HG02973 (cell line): Measurements from ENCODE around the gene GNL3.
"Not testable (repeated sequence)": the region's sequence is repeated elsewhere in the genome, so short reads cannot be mapped to it uniquely, and the experiment has no call there.

Experiments used
- ATAC-seq: cut with Tn5 transposase; IDR thresholded peaks from one replicate; pipeline ENCODE4 v1.9.1; 2021; ENCODE audit warnings: moderate library complexity; ENCODE audit not compliant: unreplicated experiment

GNL3 gene, protein sequence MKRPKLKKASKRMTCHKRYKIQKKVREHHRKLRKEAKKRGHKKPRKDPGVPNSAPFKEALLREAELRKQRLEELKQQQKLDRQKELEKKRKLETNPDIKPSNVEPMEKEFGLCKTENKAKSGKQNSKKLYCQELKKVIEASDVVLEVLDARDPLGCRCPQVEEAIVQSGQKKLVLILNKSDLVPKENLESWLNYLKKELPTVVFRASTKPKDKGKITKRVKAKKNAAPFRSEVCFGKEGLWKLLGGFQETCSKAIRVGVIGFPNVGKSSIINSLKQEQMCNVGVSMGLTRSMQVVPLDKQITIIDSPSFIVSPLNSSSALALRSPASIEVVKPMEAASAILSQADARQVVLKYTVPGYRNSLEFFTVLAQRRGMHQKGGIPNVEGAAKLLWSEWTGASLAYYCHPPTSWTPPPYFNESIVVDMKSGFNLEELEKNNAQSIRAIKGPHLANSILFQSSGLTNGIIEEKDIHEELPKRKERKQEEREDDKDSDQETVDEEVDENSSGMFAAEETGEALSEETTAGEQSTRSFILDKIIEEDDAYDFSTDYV

DNA sequence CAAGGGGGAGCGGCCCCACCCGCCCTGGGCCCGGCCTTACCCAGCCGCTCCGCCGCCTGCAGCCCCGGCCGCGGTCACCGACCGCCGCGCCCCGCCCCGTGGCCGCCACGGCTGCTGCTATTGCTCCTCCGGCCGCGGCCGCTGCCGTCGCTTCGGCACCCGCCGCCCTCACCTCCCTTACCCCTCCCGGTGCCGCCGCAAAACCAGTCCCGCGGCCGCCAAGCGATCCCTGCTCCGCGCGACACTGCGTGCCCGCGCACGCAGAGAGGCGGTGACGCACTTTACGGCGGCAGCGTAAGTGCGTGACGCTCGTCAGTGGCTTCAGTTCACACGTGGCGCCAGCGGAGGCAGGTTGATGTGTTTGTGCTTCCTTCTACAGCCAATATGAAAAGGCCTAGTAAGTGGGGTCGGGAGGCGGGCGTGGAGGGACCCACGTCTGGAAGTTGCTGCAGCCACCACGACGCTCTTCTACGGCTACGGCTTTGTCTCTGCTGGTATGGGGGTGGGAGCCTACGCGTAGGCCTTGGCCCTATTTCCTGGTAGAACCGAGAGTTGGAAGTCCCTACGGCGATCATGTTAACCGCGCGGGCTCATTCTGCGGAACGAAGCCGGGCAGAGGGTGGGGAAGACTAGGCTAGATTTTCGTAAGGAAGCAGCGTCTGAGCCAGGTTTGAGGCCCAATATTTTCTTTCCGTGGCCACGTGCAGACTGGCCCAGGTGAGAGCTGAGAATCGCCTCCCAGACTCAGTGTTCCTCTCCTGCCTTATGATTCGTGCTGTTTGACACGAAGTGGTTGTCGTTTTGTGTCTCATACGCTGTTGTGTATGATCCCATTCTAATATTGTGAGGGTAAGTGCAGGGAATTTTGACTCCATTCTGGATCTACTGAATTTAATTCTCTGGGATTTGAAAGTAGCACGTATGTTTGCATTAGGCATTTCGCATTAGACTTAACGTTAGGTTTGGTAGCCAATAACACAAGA, at the start of gene GNL3, which contains the start of gene PBRM1:
TSS of gene GNL3 (plus strand) at position 324 of the 983 bp plus-strand sequence. CDS start at position 385, 61 bp downstream.
TSS of gene PBRM1 (minus strand) at position 205 of the 983 bp plus-strand sequence.
- ATAC-seq: peak; percentile 65

GRCh38 chr3:52636673-52637072, 49.2 kb upstream of the GNL3 start:
- no peak for ATAC-seq

DNA sequence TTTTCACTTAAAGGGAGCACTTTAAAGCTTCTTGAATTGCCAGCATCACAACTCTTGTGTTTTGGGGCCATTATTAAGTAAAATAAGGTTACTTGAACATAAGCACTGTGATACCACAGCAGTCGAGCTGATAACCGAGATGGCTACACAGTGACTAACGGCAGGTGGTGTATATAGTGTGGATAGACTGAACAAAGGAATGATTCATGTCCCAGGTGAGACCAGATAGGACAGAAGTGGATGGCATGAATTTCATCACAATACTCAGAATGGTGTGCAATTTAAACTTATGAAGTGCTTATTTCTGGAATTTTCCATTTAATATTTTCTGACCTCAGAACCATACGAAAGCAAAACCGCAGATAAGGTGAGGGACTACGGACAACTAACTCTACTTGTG, 40.3 kb upstream of the GNL3 start:
- no peak for ATAC-seq

DNA sequence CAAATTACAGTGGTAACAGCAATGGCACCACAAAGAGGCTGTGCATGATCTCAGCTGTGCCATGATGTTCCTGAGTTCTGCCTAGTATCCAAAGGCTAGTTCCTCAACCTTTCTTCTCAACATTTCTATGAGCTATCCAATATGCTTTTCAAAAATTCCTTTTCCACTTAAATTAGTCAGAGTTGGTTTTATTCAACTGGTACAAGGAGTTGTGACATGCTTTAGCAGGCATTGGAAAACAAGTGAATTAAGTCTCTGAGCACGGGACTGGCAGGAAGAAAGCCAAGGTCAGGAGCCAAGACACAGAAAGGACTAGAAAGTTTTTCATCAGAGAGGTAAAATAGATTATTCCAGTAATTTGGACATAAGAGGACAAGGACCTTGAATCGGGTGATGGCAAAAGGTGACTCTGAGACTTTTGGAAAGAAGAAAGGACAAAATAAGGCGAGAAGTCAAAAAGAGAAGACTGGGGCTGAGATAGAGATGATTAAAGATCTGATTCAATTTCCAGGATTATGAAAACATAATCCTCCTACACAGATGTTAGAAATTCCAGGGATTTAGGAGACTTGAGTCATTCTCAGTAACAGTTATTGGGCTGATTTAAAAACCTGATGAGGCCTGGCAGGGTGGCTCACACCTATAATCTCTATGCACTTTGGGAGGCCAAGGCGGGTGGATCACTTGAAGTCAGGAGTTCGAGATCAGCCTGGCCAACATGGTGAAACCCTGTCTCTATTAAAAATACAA, 36.2 kb upstream of the GNL3 start:
- ATAC-seq: no peak

- ATAC-seq: no peak
These were observed 35.4 kb upstream of the GNL3 start for GRCh38 chr3:52650439-52650838.

DNA sequence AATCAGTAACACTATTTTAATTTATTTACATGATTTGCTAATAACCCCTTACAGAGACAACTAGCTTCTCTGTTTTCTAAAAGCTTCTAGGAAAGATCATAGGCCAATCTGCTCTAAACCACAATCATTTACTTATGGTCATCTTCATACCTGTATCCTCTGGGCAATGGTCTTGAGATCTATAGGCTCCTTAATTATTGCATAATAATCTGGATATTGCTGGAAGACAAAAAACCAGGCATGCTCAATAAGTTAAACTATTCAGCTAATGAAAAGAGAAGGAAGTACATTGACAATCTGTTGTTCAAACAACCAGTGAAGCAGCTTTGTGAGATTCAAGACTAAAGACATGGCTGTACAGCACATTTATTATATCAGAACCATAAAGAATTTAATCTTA, 34.2 kb upstream of the GNL3 start:
- ATAC-seq: no peak

GRCh38 chr3:52655895-52656294, 29.9 kb upstream of the GNL3 start:
- ATAC-seq: no peak

DNA sequence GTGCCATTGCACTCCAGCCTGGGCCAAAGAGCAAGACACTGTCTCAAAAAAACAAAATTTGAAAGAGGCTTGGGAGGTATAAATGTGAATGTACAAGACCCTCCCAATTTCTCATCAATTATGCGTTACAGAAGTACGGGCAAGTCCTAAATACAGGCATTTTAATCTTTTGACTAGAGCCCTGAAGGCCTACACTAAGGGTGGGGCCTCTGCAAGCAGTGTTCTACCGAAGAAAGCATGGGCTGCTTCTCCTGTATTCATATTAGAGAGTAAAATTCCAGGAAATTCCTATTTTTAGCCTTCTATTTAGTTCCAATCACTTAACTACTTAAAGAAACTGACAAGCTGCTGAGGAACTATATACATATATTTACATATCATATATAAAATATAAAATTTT, 25.8 kb upstream of the GNL3 start:
- no peak for ATAC-seq

- no peak for ATAC-seq
These were observed 22.7 kb upstream of the GNL3 start for GRCh38 chr3:52663098-52663497.

DNA sequence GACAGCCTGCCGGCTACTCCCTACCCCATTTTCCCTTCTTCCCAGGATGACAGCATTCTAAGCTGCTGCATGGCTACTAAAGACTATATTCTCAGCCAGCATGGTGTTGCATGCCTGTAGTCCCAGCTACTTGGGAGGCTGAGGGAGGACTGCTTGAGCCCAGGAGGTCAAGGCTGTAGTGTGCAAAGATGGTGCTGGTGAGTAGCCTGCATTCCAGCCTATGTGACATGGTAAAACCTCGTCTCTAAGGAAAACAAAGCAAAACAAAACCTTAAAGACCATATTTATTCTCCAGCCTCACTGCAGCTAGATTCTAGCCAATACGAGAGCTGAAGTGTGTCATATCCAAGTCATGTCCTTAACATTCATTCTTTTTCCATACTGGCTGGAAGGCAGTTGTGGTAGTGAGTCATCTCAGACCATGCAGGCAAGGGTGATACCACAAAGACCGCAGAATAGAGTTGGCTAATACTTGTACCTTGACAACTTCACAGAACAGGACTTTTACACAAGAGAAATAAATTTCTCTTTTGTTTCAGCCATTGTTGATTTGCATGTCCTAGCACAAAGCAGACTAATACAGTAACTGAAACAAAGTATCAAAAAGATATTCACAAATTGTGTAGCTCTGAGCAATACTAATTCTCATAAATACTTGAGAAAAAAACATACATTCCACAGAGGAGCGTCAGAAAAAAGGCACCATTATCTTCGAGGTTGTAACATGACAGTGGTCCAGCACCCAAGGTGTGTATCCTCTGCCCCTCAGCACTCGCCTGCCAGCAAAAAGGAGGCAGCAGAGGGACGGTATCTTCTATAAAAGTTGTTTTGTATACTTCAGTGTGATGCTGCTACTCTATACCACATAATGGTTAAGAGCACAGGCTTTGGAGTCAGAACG, 15.0 kb upstream of the GNL3 start:
- peak; percentile 63 for ATAC-seq

DNA sequence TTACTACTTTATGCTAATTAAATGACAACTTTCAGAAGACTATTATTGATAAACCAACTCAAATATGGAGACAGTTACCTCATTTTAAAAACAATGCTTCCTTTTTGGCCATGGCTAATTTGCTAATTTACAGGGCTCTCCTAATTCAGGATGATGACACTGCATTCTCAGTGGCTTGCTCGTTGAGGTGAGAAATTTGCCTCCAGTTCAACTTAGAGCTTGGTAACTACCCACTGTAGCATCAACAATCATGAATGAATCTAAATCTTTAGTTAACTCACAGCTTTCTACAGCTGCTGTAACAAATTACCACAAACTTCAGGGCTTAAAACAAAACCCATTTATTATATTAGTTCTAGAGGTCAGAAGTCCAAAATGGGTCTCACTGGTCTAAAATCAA, 14.2 kb upstream of the GNL3 start:
- ATAC-seq: no peak

- ATAC-seq: not testable (repeated sequence)
These were observed 9.6 kb upstream of the GNL3 start for GRCh38 chr3:52676201-52676600.

GRCh38 chr3:52678265-52679198, 7.3 kb upstream of the GNL3 start:
- ATAC-seq: no peak

- ATAC-seq: no peak
These were observed 6.7 kb upstream of the GNL3 start for GRCh38 chr3:52679199-52679538.

DNA sequence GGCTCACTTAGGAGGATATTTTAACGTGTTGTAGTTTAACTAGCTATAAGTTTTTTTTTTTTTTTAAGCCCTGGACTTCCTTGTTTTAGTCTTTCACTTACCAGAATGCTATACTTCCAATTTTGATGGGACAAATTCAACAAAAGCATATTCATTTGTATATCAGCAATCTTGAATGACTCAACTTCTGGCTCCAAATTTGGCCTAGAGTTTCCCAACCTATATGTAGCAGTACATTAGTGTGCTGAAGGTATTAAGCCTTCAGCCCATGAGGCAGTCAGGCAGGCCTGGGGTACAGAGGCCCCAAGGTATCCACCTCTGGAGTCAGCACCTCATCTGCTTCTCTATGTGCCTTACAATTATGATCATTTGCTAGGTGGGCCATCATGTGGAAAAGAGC, 6.0 kb upstream of the GNL3 start:
- no peak for ATAC-seq

DNA sequence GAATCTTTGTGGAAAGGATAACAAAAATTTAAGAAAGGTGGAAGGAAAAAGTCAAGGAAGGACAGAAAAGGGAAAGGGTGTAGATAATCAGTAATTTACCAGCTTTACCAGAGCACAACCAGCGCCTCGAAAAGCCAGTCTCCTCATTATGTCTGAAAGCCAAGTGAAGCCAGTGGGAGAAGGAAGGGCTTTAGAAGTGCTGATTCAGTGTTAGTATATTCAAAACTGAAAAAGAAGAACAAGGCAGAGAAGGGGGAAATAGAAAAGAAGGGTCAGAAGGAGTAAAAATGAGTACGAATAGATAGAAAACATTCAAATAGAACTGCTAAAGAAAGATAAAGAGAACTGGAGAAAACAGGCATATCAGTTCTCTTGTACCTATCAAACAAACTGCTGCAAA, 4.2 kb upstream of the GNL3 start:
- ATAC-seq: no peak

DNA sequence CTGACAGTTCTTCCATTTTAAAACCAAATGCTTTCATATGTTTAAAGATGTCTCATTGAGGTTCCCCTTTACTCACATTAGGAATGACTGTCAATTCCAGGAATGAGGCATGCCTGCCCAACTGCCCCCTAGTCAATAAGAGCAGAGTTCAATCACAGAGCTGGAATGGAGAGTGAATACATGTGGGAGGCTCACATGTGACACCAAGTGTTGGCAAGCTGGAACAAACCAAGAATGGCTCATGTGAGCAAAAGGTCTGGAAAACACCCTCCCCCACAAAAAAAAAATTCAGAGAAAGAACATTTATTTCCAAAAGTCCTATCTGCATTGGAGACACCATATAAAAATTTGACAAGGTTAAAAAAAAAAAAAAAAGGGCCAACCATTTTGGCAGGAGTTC, 3.8 kb upstream of the GNL3 start:
- ATAC-seq: no peak

DNA sequence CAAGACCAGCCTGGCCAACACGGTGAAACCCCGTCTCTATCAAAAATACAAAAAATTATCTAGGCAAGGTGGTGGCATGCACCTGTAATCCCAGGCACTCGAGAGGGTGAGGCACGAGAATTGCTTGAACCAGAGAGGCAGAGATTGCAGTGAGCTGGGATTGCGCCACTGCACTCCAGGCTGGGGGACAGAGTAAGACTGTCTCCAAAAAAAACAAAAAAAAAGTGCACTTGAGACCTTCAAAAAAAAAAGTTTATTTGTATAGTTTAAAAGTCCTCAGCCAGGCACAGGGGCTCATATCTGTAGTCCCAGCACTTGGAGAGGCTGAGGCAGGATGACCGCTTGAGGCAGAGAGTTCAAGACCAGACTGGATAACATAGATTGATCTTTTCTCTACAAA, 2.2 kb upstream of the GNL3 start:
- ATAC-seq: no peak

DNA sequence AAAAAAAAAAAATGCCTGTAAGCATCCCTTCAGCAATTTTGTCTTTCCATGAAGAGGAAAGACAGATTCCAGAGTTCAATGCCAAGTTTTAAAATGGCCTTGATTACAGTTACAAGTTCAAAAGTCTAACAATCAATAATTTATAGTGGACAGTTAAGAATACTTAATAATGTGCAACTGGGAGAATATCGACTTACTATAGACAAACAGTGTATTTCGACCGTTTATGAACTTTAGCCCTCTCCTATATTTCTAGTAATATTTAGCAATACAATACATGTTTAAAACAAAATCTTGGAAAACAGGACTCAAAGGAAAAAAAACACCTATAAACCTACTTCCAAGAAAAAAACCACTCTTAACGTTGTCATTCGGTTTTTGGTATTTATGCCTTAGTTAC, 1.6 kb upstream of the GNL3 start:
- no peak for ATAC-seq
